ENCODE measurements around the gene KCNQ1. TPM values are rescaled to one million over a fixed set of nuclear protein-coding genes. Genes with fewer than 3 reads are reported as not detected.
A peak's percentile ranks its signal among the peaks of the same experiment; 100 is the strongest.

The KCNQ1 gene
- total and polyA plus RNA-seq, 8 donors, result 14.0 to 61.1 (median 46.7) TPM

DNA sequence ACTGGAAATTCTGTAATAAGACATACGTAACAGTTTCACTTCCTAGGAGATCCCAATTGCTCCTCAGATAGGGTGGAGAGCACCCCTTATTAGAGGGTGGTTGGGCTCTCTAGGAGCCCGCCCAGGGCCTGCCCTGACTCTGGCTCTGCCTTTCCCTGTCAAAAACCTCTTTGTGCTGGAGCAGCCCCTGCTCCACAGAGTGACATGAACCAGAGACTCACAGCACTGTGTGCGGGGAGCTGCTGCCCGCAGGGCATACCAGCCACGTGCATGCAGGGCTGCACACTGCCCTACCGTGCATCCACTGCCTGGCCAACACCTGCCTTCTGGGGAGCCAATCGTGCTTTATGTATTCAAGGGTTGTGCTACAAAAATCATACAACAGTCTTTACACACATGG lies 230.7 kb downstream of the KCNQ1 start:
- H3K4me1 ChIP-seq, result peaks cover 0 to 15% (median 5%) of the 10 kb centered on the region in 3 donors
- H3K4me3 ChIP-seq, result no peak overlapping the region
- TF ChIP-seq, protein P1, sequence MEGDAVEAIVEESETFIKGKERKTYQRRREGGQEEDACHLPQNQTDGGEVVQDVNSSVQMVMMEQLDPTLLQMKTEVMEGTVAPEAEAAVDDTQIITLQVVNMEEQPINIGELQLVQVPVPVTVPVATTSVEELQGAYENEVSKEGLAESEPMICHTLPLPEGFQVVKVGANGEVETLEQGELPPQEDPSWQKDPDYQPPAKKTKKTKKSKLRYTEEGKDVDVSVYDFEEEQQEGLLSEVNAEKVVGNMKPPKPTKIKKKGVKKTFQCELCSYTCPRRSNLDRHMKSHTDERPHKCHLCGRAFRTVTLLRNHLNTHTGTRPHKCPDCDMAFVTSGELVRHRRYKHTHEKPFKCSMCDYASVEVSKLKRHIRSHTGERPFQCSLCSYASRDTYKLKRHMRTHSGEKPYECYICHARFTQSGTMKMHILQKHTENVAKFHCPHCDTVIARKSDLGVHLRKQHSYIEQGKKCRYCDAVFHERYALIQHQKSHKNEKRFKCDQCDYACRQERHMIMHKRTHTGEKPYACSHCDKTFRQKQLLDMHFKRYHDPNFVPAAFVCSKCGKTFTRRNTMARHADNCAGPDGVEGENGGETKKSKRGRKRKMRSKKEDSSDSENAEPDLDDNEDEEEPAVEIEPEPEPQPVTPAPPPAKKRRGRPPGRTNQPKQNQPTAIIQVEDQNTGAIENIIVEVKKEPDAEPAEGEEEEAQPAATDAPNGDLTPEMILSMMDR (IDR thresholded peaks at IDR 0.05), result no peak
- WGBS, 2 donors, result 75 to 76% methylated on average over 7 of the region's 7 CpGs
- intact Hi-C loops (cut with DNase I), result no loop called here
- peak in 2 of 6 donors; percentile 7 to 46 for DNase-seq
- no peaks in the 10 kb centered on the region for H3K36me3 ChIP-seq
- peak in 3 of 4 donors; percentile 8 to 19 (median 18) for ATAC-seq
- peak overlapping the region in 3 of 4 donors; percentile 5 to 77 (median 66) for H3K27ac ChIP-seq
- H3K9me3 ChIP-seq, result no peaks in the 10 kb centered on the region
- H3K27me3 ChIP-seq, result no peaks in the 10 kb centered on the region
- FAIRE-seq, result no peak

DNA sequence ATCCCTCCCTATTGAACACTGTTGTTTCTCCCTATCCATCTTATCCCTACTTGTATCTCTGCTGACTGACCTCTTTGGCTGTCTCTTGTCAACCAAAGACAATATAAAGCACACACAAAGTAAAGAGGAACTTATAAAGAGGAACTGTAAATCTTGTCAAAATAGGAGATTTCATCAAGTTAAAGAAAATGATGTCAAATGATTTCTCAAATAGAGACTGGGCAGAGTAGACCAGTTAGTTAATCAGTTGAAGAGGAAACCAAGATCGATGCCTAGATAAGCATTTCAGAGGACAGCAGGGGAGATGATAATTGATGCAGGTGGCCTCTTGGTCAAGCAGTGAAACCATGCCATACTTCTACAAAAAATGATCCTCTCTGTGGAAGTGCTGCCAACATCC lies 232.3 kb downstream of the KCNQ1 start:
- H3K9me3 ChIP-seq, result no peaks in the 10 kb centered on the region
- H3K27me3 ChIP-seq, result no peaks in the 10 kb centered on the region
- H3K27ac ChIP-seq, result no peak overlapping the region
- H3K4me1 ChIP-seq, result peaks cover 0 to 15% (median 5%) of the 10 kb centered on the region in 3 donors
- no peaks in the 10 kb centered on the region for H3K36me3 ChIP-seq
- intact Hi-C loops (cut with DNase I), result no loop called here
- H3K4me3 ChIP-seq, result no peak overlapping the region
- WGBS, 2 donors, result 46 to 50% methylated on average over 1 of the region's 1 CpG
- DNase-seq (no peak), FAIRE-seq (no peak), ATAC-seq (no peak)
- TF ChIP-seq, protein P1 (IDR thresholded peaks at IDR 0.05), result no peak

DNA sequence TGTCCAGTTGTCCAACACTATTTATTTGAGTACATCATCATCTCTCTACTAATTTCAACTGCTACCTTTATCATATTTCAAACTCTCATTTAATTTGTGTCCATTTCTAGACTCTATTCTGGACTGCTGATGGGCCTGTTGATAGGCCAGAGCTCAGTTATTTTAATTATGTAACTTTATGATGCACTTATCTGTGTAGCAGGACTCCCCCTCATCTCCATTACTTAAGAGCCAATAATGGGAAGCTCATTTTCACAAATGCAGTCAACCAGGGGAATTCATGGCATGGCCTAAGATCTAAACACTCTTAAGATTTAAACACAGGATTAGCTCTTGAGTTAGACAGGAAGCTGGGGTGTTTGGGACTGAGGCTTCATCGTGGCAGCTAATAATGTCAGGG lies 233.6 kb downstream of the KCNQ1 start:
- DNase-seq, result no peak
- H3K27ac ChIP-seq, result no peak overlapping the region
- H3K36me3 ChIP-seq, result no peaks in the 10 kb centered on the region
- H3K27me3 ChIP-seq, result no peaks in the 10 kb centered on the region
- intact Hi-C loops (cut with DNase I), result no loop called here
- H3K4me1 ChIP-seq, result peaks cover 0 to 15% (median 5%) of the 10 kb centered on the region in 3 donors
- 78 to 86% methylated on average over 1 of the region's 1 CpG for WGBS, 2 donors
- no peaks in the 10 kb centered on the region for H3K9me3 ChIP-seq
- H3K4me3 ChIP-seq, result no peak overlapping the region
- FAIRE-seq, result no peak
- ATAC-seq, result no peak
- TF ChIP-seq, protein P1 (IDR thresholded peaks at IDR 0.05), result no peak

DNA sequence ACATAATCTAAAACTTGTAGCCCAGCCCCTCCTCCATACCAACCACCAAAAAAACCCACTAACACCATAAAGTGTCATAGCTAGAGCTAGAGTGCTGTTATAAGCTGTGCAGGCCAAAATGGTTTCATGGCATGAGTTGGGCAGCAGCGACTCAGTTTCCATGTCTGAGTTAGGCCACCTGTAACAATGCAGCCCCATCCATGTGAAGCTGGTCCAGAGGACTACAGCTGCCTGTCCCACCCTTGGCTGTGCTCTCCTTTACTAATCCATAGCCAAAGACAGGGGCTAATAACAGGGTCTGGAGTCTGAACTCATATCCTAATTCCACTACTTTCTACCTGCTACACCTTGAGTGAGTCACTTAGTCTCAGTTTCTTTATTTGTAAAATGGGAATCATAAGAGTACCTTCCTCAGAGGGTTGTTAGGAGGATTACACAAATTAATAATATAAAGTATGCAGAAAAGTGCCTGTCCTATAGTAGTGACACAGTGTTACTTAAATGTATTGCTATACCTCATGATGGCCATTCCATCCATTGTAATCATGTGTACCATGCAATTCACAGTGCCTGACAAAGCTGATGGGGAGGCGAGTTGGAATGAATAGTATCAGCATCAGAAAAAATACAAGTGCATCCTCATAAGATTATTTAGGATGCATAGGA lies 234.3 kb downstream of the KCNQ1 start:
- intact Hi-C loops (cut with DNase I), result no loop called here
- H3K9me3 ChIP-seq, result no peaks in the 10 kb centered on the region
- 95 to 97% methylated on average over 2 of the region's 2 CpGs for WGBS, 2 donors
- DNase-seq (peak in 1 of 6 donors; percentile 6), FAIRE-seq (no peak), ATAC-seq (no peak)
- H3K27ac ChIP-seq, result no peak overlapping the region
- no peak overlapping the region for H3K4me3 ChIP-seq
- H3K27me3 ChIP-seq, result no peaks in the 10 kb centered on the region
- no peaks in the 10 kb centered on the region for H3K36me3 ChIP-seq
- TF ChIP-seq, protein P1 (IDR thresholded peaks at IDR 0.05), result no peak
- H3K4me1 ChIP-seq, result peaks cover 0 to 15% (median 5%) of the 10 kb centered on the region in 3 donors
